HG02943 (cell line): ENCODE data around the gene UCN2.

ENCODE experiments used
- ATAC-seq: cut with Tn5 transposase; IDR thresholded peaks from one replicate; pipeline ENCODE4 v1.9.1; 2021; ENCODE audit warnings: mild to moderate bottlenecking, low read depth, moderate library complexity; ENCODE audit not compliant: unreplicated experiment

UCN2 gene

GRCh38 chr3:48591886-48592518, 28.4 kb upstream of the UCN2 start:
- ATAC-seq, result no peak

DNA sequence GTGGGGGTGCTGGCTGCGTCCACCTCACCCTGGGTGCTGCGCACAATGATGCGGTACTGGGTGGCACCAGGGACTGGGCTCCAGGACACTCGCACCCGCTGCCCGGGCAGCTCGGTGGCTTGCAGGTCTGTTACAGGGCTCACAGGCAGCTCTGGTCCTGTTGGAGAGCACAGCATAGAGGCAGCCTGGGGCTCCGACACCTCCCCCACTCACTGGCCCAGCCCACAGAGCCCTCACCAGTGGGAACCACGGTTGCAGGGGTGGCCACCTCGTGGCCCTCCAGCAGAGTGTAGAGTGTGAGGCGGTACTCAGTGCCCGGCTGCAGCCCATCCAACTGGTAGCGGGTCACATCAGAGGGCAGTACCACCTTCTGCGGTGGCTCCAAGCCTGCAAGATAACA, 27.9 kb upstream of the UCN2 start:
- no peak for ATAC-seq

DNA sequence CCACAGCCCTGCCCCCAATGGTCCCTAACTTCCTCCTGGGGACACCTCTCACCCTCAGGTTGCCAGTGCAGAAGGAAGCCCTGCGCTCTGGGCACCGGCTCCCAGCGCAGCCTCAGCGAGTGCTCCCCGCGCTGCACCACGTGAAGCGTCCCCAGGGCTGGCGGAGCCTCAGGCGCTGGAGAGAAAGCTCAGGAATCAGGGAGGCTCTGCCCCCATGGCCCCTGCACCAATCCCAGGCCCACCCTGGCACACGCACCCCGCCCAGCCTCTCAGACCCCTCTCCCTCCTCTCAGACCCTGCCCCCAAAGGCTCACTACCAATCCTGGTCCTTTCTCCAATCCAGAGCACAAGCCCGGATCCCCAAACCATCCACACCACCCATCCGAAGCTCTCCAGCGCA, 24.6 kb upstream of the UCN2 start:
- no peak for ATAC-seq

DNA sequence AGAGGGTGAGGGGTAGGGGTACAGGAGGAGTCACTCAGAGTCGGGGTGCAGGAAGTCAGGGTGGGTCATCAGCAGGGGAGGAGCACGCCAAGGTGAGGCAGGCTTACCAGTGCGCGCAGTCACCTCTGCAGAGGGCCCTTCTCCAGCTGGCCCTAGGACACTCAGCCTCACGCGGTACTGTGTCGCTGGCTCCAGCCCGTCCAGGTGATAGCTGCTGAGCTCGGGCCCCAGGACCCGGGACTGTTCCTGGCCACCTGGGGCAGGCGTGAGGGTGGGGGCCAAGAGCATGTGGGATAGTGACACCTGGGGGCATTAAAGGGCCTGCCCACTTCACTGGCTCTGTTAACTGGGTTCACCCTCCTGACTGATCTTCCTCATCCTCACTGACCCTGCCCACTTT, 24.1 kb upstream of the UCN2 start:
- ATAC-seq, result no peak

GRCh38 chr3:48585411-48585810, 21.8 kb upstream of the UCN2 start:
- ATAC-seq, result no peak

- no peak for ATAC-seq
Measured at GRCh38 chr3:48584836-48585235, 21.3 kb upstream of the UCN2 start.

- ATAC-seq, result no peak
Measured at GRCh38 chr3:48581621-48582481, 18.3 kb upstream of the UCN2 start.

- no peak for ATAC-seq
Measured at GRCh38 chr3:48576647-48577046, 13.1 kb upstream of the UCN2 start.

DNA sequence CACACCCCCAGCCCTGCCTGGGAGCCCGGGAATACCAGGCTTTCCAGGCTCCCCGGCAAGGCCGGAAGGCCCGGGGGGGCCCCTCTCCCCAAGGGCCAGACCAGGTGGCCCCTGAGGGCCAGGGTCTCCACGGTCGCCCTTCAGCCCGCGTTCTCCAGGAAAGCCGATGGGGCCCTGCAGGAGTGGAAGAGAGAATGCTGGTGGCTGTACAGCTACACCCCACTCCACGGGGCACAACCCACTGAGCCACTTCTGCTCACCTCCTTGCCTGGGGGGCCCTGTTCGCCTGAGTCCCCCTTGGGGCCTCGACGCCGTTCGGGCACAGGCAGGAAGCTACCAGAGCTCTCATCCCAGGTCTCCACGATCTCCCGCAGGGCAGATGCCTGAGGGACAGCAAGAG, 11.8 kb upstream of the UCN2 start:
- ATAC-seq, result no peak

DNA sequence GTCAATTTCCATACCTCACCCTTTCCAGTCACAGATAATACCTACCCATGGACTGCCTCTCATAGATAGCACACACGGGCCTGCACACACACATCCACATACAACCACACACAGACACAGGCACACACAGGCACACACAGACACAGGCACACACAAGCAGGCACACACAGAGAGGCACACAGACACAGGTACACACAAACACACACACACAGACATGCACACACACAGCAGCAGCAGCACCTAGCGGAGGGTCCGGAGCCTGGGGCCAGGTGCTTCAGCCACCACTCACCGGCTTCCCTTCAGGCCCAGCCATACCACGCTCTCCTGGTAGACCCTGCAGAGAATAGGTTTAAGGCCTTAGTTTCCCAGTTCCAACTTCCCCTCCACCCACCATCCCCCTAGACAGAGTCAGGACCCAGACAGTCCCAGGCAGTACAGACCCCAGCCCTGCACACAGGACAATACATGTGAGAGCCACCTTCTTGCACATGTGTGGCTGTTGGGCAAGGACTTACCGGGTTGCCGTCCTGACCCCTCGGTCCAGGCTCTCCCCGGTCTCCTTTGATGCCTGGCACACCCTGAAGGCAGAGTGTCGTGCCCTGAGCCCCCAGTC, 10.5 kb upstream of the UCN2 start:
- no peak for ATAC-seq

GRCh38 chr3:48572517-48572916, 8.9 kb upstream of the UCN2 start:
- ATAC-seq, result no peak

DNA sequence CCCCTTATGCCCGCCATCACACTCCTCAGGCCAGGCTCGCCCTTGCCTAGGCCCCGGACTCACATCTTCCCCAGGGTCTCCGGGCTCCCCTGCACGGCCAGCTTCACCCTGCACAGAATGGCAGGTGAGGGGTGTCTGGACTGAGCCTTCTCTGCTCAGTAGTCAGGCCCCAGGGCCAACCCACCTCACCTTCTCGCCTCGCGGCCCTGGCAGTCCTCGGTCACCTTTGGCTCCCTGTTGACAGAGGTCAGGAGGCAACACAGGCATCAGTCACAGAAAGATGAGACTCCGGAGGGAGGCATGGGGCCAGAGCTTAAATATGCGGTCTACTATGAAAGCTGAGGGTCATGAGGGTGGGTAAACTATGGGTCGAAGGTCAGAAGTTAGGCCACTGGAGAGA, 8.4 kb upstream of the UCN2 start:
- no peak for ATAC-seq

DNA sequence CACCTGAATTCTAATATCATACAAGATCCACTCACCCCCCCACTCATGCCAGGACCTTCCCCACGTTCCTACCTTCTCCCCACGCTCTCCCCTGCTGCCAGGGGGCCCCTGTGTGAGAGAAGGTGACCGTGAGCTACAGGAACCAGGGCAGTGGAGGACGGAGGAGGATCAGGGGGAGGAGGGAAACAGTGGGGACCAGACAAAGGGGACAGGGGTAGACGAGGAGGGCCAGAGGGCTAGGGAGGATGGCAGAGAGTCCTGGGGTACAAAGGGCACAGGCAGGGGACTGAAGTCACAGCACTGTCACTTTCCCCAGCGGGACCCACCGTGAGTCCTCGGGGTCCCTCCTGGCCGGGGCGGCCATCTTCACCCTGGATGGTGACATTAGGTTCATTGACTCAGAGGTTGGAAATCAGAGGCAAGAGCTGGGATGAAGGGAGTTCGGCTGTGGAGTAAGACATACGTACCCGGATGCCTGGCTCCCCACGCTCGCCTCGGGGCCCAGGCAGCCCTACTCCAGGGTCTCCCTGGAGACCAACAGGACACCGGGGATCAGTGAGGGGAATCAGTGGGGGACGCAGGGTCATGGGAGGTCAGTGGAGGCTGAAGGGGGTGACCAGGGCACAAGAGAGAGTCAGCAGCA, 6.3 kb upstream of the UCN2 start:
- no peak for ATAC-seq

GRCh38 chr3:48569400-48569799, 5.8 kb upstream of the UCN2 start:
- no peak for ATAC-seq

DNA sequence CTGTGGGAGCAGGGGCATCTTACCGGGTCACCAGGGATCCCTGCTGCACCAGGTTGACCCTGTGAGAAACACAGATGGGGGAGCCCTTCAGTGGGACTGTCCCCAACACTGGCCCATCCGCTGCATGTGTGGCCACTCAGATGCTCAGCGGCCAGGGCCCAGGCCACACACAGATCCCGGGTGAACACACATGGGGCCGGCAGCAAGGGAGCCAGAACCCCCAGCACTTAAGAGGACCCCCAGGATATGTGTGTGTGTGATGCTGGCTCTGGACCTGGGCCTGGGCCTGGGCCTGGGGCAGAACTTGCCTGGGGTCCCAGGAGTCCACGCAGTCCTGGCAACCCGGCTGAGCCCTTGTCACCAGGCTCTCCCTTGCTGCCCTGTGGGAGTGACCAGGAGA, 4.9 kb upstream of the UCN2 start:
- ATAC-seq, result no peak

- ATAC-seq, result no peak
Measured at GRCh38 chr3:48567500-48567899, 3.9 kb upstream of the UCN2 start.

GRCh38 chr3:48567090-48567489, 3.5 kb upstream of the UCN2 start:
- ATAC-seq, result no peak

DNA sequence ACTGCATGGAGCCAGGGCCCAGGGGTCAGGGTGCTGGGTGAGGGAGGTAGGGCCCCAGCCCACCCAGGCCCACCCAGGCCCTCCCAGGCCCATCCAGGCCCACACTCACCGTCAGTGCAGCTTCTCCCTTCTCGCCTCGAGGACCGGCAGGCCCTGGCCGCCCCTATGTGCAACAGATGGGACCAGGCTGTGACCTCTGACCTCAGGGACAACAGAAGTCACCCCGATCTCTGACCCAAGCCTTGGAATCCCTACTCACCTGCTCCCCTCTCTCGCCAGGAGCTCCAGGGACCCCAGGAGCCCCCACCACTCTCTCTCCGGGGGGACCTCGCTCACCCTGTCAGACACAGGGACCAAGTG, 2.8 kb upstream of the UCN2 start:
- no peak for ATAC-seq

DNA sequence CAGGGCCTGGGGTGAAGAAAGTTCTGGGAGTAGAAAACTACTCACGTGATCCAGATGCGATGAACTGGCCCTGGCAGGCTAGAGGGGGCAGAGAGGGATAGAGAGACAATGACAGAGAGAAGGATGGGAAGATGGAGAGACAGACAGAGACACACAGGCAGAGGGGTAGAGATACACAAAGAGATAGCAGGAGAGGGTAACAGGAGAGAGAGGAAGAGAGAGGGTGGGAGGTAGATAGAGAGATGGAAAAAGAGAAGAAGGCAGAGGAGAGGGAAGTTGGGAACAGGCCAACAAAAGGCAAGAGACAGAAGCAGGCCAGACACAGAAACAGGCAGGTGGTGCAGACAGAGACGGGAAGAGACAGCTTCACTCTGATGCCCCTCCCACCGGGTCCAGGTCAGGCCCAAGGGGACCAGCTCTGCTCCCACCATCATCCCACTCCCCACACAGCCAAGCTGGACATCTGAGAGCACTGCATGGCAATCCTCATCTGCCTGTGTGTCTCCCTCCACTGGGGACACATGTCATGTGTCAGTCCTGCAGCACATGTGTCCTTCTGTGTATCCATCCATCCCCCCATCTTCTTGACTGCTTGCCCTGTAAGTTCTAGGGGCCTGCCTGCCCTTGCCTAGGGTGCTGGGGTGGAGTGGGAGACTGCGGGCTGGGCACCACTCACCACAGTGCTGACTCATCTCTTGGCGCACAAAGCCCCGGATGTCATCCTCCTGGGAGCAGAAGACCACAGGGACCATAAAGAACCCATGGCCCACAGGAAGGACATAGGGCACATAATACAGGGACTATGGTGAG, 2.2 kb upstream of the UCN2 start:
- no peak for ATAC-seq

GRCh38 chr3:48565186-48565585, 1.6 kb upstream of the UCN2 start:
- ATAC-seq, result no peak

DNA sequence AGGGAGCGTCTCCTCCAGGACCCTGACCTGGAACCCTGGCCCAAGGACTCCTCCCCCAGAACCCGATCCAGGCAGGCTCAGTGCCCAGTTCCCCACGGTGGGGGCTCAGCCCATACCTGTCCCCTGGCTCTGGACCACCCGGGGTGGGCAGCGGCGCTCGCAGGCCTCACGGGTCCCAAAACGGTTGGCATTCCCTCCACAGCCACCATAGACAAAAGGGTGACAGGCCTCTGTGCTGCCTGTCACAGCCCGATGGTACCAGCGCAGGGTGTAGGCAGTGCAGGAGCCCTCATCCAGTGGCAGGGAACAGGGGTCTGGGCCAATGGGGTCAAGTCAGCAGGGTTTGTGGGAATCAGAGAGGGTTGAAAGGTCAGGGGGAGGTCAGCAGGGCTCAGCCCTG, 1.1 kb upstream of the UCN2 start:
- no peak for ATAC-seq
